BLaER1 (cell line): ENCODE measurements around the gene AACS.
A peak's percentile ranks its signal among the peaks of the same experiment; 100 is the strongest.
"Not testable (repeated sequence)": the region's sequence is repeated elsewhere in the genome, so short reads cannot be mapped to it uniquely, and the experiment has no call there.

ENCODE experiments used
- H3K27ac ChIP-seq: shearing (Covaris generic); formaldehyde crosslinking; 2 replicates; pipeline ENCODE4 v1.8.1; 2022
- H3K27me3 ChIP-seq: shearing (Covaris generic); formaldehyde crosslinking; 2 replicates; pipeline ENCODE4 v1.8.1; 2022
- H3K36me3 ChIP-seq: shearing (Covaris generic); formaldehyde crosslinking; 2 replicates; pipeline ENCODE4 v1.8.1; 2022
- H3K4me1 ChIP-seq: shearing (Covaris generic); formaldehyde crosslinking; 2 replicates; pipeline ENCODE4 v1.8.1; 2022
- H3K4me2 ChIP-seq: shearing (Covaris generic); formaldehyde crosslinking; 2 replicates; pipeline ENCODE4 v1.8.1; 2022
- H3K4me3 ChIP-seq: shearing (Covaris generic); formaldehyde crosslinking; 2 replicates; pipeline ENCODE4 v1.8.1; 2022
- H3K9ac ChIP-seq: shearing (Covaris generic); formaldehyde crosslinking; 2 replicates; pipeline ENCODE4 v1.8.1; 2022
- H3K9me3 ChIP-seq: shearing (Covaris generic); formaldehyde crosslinking; 2 replicates; pipeline ENCODE4 v1.8.1; 2022
- H4K20me1 ChIP-seq: shearing (Covaris generic); formaldehyde crosslinking; 2 replicates; pipeline ENCODE4 v1.8.1; 2022
- Cebpa-rat ChIP-seq: shearing (Covaris generic); IDR thresholded peaks from 2 replicates; pipeline ENCODE4 v1.8.1; 2022

The AACS gene

GRCh38 chr12:125069616-125070015 is 4.4 kb downstream of the AACS start:
- H3K27ac ChIP-seq, result no peak overlapping the region

GRCh38 chr12:125070112-125070511 is 4.9 kb downstream of the AACS start:
- H4K20me1 ChIP-seq, result peaks cover 38% of the 10 kb centered on the region
- H3K4me1 ChIP-seq, result peaks cover 24% of the 10 kb centered on the region
- no peak overlapping the region for H3K27ac ChIP-seq
- no peaks in the 10 kb centered on the region for H3K27me3 ChIP-seq
- TF ChIP-seq Cebpa-rat, result no peak
- no peak overlapping the region for H3K9ac ChIP-seq
- H3K4me2 ChIP-seq, result no peak overlapping the region
- H3K36me3 ChIP-seq, result peaks cover 35% of the 10 kb centered on the region
- no peaks in the 10 kb centered on the region for H3K9me3 ChIP-seq
- no peak overlapping the region for H3K4me3 ChIP-seq

More at GRCh38 chr12:125069616-125070015, 4.4 kb downstream of the AACS start:
- no peak overlapping the region for H3K9ac ChIP-seq
- H3K4me3 ChIP-seq, result no peak overlapping the region
- peaks cover 30% of the 10 kb centered on the region for H3K36me3 ChIP-seq
- H3K9me3 ChIP-seq, result no peaks in the 10 kb centered on the region
- TF ChIP-seq Cebpa-rat, result no peak
- H3K27me3 ChIP-seq, result no peaks in the 10 kb centered on the region
- H3K4me1 ChIP-seq, result peaks cover 28% of the 10 kb centered on the region
- H3K4me2 ChIP-seq, result no peak overlapping the region
- peaks cover 38% of the 10 kb centered on the region for H4K20me1 ChIP-seq

DNA sequence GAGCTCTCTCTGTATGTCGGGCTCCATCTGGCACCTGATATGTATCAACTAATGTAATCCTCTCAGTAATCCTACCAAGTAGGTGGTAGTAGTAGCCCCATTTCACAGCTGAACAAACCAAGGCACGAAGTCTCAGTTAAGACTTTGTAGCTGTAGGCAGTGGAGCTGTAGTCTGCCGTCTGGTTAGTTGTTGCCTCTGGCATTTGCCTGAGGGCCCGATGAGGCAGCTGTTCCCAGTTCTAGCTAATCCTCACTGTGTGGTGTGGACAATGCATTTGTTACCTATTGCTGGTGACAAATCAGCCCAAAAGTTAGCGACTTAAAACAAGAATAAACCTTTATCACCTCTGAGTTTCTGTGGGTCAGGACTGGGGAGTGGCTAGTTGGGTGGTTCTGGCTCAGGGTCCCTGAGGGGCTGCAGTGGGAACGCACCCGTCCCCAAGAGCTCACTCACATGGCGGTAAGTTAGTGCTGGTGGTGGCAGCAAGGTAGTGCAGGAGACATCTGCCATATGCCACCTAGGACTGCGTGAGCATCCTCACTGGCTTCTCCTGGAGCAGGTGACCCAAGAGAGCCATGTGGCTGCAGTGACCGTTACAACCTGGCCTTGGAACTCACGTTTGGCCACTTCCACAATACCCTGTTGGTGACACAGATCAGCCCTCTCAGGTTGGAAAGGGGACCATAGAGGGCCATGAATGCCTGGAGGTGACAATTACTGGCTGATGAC is 5.6 kb downstream of the AACS start:
- TF ChIP-seq Cebpa-rat, result no peak
- Histone ChIP-seq H4K20me1 (peaks cover 38% of the 10 kb centered on the region), H3K27ac (no peak overlapping the region)

GRCh38 chr12:125071456-125071855 is 6.2 kb downstream of the AACS start:
- Histone ChIP-seq H3K9ac (no peak overlapping the region), H3K9me3 (no peaks in the 10 kb centered on the region), H4K20me1 (peaks cover 37% of the 10 kb centered on the region), H3K27me3 (no peaks in the 10 kb centered on the region), H3K4me2 (no peak overlapping the region), H3K4me3 (no peak overlapping the region), H3K27ac (no peak overlapping the region), H3K4me1 (peaks cover 14% of the 10 kb centered on the region), H3K36me3 (peaks cover 46% of the 10 kb centered on the region)
- TF ChIP-seq Cebpa-rat, result no peak

More for the DNA sequence above, 5.6 kb downstream of the AACS start:
- Histone ChIP-seq H3K27me3 (no peaks in the 10 kb centered on the region), H3K9me3 (no peaks in the 10 kb centered on the region), H3K4me2 (no peak overlapping the region), H3K4me1 (peaks cover 21% of the 10 kb centered on the region), H3K36me3 (peaks cover 40% of the 10 kb centered on the region), H3K9ac (no peak overlapping the region), H3K4me3 (no peak overlapping the region)

GRCh38 chr12:125072496-125072895 is 7.3 kb downstream of the AACS start:
- Histone ChIP-seq H3K27me3 (no peaks in the 10 kb centered on the region), H3K9ac (no peak overlapping the region), H3K36me3 (peaks cover 57% of the 10 kb centered on the region), H3K27ac (no peak overlapping the region), H3K4me2 (no peak overlapping the region), H3K4me1 (0 out of 2 replicates have a peak, but pooled peaks cover 6% of the 10 kb centered on the region), H3K4me3 (no peak overlapping the region), H4K20me1 (peaks cover 28% of the 10 kb centered on the region), H3K9me3 (no peaks in the 10 kb centered on the region)
- no peak for TF ChIP-seq Cebpa-rat

DNA sequence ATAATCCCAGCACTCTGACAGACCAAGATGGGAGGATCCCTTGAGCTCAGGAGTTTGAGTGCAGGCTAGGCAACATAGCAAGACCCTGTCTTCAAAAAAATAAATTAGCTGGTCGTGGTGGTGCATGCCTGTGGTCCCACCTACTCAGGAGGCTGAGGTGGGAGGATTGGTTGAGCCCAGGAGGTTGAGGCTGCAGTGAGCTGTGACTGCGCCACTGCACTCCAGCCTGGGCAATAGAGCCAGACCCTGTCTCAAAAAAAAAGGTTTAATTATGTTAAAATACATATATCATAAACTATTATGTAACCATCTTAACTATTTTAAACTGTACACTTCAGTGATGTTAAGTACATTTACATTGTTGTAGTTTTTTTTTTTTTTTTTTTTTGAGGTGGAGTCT is 9.1 kb downstream of the AACS start:
- not testable (repeated sequence) for H3K4me1 ChIP-seq, H3K27me3 ChIP-seq, H3K4me3 ChIP-seq, H3K9me3 ChIP-seq, H3K27ac ChIP-seq, H3K9ac ChIP-seq, H3K4me2 ChIP-seq
- peaks cover 23% of the 10 kb centered on the region for H4K20me1 ChIP-seq
- peaks cover 72% of the 10 kb centered on the region for H3K36me3 ChIP-seq

DNA sequence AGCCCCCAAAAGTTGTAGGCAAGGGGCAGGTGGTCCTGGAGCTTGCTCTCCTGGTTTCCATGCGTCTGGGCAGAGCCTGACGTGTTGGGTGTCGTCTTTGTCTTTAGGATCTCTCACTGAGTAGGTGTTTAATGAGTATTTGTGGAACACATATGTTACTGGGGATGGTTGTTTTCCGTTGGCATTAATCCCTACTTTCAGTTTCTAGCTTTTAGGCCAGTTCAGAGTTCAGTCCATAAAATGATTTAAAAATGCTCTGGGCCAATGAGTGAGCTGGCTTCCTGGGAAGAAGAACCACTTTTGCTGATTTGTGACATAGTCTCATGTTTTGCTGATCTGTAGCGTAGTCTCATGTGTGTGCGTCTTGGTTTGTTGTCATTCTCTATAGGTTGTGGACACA is 10.9 kb downstream of the AACS start:
- Histone ChIP-seq H3K9me3 (no peaks in the 10 kb centered on the region), H3K4me2 (no peak overlapping the region), H3K27ac (no peak overlapping the region), H3K36me3 (peaks cover 65% of the 10 kb centered on the region), H3K27me3 (no peaks in the 10 kb centered on the region), H3K9ac (no peak overlapping the region), H3K4me3 (no peak overlapping the region), H3K4me1 (peaks cover 9% of the 10 kb centered on the region), H4K20me1 (peaks cover 6% of the 10 kb centered on the region)
- TF ChIP-seq Cebpa-rat, result no peak

DNA sequence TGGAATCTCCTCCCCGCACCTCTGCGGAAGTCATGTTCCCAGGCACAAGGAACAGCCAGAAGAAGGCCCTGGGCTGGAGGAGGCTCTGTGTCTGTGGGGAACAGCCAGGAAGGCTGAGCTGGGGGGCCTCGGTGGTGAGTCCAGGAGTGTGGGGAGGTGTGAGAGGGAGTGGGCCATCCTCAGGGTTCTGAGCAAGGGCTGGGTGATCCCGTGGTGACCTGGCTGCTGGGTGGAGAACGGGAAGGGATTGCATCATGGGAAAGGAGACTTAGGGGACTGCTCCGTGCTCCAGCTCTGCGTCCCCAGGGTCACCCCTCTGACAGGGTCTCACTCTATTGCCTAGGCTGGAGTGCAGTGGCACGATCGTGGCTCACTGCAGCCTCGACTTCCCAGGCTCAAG is 13.8 kb downstream of the AACS start:
- no peak overlapping the region for H3K4me3 ChIP-seq
- H3K27me3 ChIP-seq, result no peaks in the 10 kb centered on the region
- peaks cover 79% of the 10 kb centered on the region for H3K36me3 ChIP-seq
- no peak for TF ChIP-seq Cebpa-rat
- no peaks in the 10 kb centered on the region for H4K20me1 ChIP-seq
- H3K4me2 ChIP-seq, result no peak overlapping the region
- no peak overlapping the region for H3K9ac ChIP-seq
- H3K27ac ChIP-seq, result no peak overlapping the region
- no peaks in the 10 kb centered on the region for H3K9me3 ChIP-seq
- peaks cover 15% of the 10 kb centered on the region for H3K4me1 ChIP-seq

DNA sequence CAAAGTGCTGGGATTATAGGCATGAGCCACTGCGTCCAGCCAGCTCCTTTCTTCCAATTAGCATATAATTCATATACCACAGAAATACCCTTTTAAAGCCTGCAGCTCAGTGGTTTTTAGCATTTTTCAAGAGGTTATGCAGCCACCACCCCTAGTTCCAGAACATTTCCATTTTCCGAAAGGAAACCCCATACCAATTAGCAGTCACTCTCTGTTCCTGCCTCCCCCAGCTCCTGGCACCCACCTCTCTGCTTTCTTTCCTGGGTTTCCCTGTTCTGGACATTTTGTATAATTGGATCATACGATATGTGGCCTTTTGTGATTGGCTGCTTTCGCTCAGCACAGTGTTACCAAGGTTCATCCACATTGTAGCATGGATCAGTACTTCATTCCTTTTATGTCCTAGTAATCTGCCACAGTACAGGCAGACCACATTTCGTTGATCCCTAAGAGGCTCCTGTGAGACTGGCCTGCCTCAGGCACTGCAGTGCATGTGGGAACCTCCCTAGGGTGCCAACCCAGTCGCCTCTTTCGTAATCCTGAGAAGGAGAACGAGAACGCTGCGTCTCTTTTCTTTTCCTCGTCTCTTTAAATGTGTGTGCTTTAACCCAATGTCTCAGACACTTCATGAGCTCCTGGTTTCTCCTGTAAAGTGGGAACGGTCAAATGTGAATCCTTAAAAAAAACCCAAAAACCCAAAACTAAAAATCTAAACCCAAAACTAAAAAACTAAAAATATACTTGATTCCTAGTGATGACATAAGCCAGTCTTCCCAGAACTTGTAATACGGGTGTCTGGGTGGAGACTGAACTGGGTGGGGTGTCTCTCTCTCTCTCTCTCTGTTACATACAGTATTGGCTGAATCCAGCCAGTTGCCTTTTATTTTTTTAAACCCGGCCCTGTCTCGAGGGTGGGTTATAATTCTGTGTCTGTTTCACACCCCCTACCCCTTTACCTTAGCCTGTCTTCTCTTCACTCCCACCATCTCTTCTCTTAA is 14.7 kb downstream of the AACS start:
- H3K4me3 ChIP-seq, result no peak overlapping the region
- H3K36me3 ChIP-seq, result peaks cover 78% of the 10 kb centered on the region
- peaks cover 15% of the 10 kb centered on the region for H3K4me1 ChIP-seq
- H3K27ac ChIP-seq, result no peak overlapping the region
- no peaks in the 10 kb centered on the region for H3K27me3 ChIP-seq
- no peak for TF ChIP-seq Cebpa-rat
- H4K20me1 ChIP-seq, result no peaks in the 10 kb centered on the region
- H3K9me3 ChIP-seq, result no peaks in the 10 kb centered on the region
- no peak overlapping the region for H3K9ac ChIP-seq
- no peak overlapping the region for H3K4me2 ChIP-seq

- H3K4me2 ChIP-seq, result peak overlapping the region; percentile 44
- H3K27ac ChIP-seq, result no peak overlapping the region
- no peak for TF ChIP-seq Cebpa-rat
- H3K4me1 ChIP-seq, result peaks cover 15% of the 10 kb centered on the region
- H4K20me1 ChIP-seq, result no peaks in the 10 kb centered on the region
- H3K27me3 ChIP-seq, result no peaks in the 10 kb centered on the region
- H3K9ac ChIP-seq, result no peak overlapping the region
- H3K9me3 ChIP-seq, result no peaks in the 10 kb centered on the region
- no peak overlapping the region for H3K4me3 ChIP-seq
- H3K36me3 ChIP-seq, result peaks cover 81% of the 10 kb centered on the region
Observed at GRCh38 chr12:125081427-125081826, 16.2 kb downstream of the AACS start.
